B cell (primary cell): ENCODE measurements around the gene MMP14. TPM values are rescaled to one million over a fixed set of nuclear protein-coding genes. Genes with fewer than 3 reads are reported as not detected.
"Not testable (repeated sequence)": the region's sequence is repeated elsewhere in the genome, so short reads cannot be mapped to it uniquely, and the experiment has no call there.

Source experiments
- ATAC-seq: fragments of 200-7000 bp; cut with Tn5 transposase; one replicate; pipeline ENCODE4 v1.10.0; 2021; ENCODE audit warnings: low read depth, mild to moderate bottlenecking, moderate number of reproducible peaks, moderate library complexity
- CTCF ChIA-PET: fragments of 350-600 bp; sonication (Branson Sonifier 250); formaldehyde crosslinking; loops from one replicate; lab custom pipeline; 2021; ENCODE audit warnings: antibody characterized with exemption, inconsistent platforms; lab: Charles Lee
- POLR2A ChIA-PET: fragments of 350-600 bp; sonication (Branson Sonifier 250); formaldehyde crosslinking; loops from one replicate; lab custom pipeline; 2021; ENCODE audit warnings: antibody characterized with exemption; lab: Charles Lee
- DNase-seq: peaks from one replicate; pipeline ENCODE4 v3.0.0; 2013
- H2AFZ ChIP-seq: 2 replicates; pipeline ENCODE4 v1.6.1; 2012; ENCODE audit warnings: mild to moderate bottlenecking, low read depth, low read length; ENCODE audit not compliant: insufficient read depth, poor library complexity, severe bottlenecking
- H3K27ac ChIP-seq, 2 donors: 1 replicate in 1 of 2; 2 replicates in 1 of 2; pipeline ENCODE4 v1.5.1; 2012 to 2013; ENCODE audit warnings: low read length in 2 of 2, mild to moderate bottlenecking in 2 of 2, moderate library complexity in 1 of 2
- H3K27me3 ChIP-seq, 4 experiments: fragments of 200-600 bp in 1 of 4; sonication (generic) in 1 of 4; replicated peaks in 1 of 4; 1 replicate in 2 of 4; 2 replicates in 2 of 4; pipeline versions ENCODE4 v1.6.1 to v1.7.0; 2013 to 2016; ENCODE audit warnings: low read length in 3 of 4, mild to moderate bottlenecking in 2 of 4, mixed read lengths in 1 of 4, moderate library complexity in 1 of 4; ENCODE audit not compliant: insufficient read depth in 4 of 4, control insufficient read depth in 3 of 4; ENCODE audit errors: control extremely low read depth in 1 of 4
- H3K36me3 ChIP-seq, 2 experiments: replicated peaks in 1 of 2; 1 replicate in 1 of 2; 2 replicates in 1 of 2; pipeline versions ENCODE4 v1.6.1 to v1.7.1; 2013; ENCODE audit warnings: low read length in 1 of 2; ENCODE audit not compliant: insufficient read depth in 2 of 2, control insufficient read depth in 1 of 2; ENCODE audit errors: control extremely low read depth in 1 of 2, extremely low read depth in 1 of 2
- H3K4me1 ChIP-seq, 2 donors: fragments of 200-600 bp in 1 of 2; sonication (generic) in 1 of 2; 1 replicate in 1 of 2; 2 replicates in 1 of 2; pipeline versions ENCODE4 v1.5.1 to v1.6.1; 2013 to 2017; ENCODE audit warnings: low read length in 2 of 2; ENCODE audit not compliant: control insufficient read depth in 2 of 2, insufficient read depth in 2 of 2
- H3K4me2 ChIP-seq: replicated peaks from 2 replicates; pipeline ENCODE3; 2012; ENCODE audit warnings: mild to moderate bottlenecking, low read depth, low read length; ENCODE audit not compliant: poor library complexity, severe bottlenecking
- H3K4me3 ChIP-seq, 5 experiments: fragments of 200-600 bp in 1 of 5; sonication (generic) in 1 of 5; 1 replicate in 3 of 5; 2 replicates in 2 of 5; pipeline versions ENCODE4 v1.5.1 to v1.7.0; 2011 to 2016; ENCODE audit warnings: low read length in 4 of 5, mild to moderate bottlenecking in 4 of 5, low read depth in 2 of 5, control low read depth in 1 of 5, moderate library complexity in 1 of 5; ENCODE audit not compliant: insufficient read depth in 1 of 5; ENCODE audit errors: control extremely low read depth in 1 of 5, extremely low read depth in 1 of 5
- H3K79me2 ChIP-seq: fragments of 200-600 bp; sonication (generic); one replicate; pipeline ENCODE4 v1.6.0; 2016; ENCODE audit warnings: low read length; ENCODE audit not compliant: control insufficient read depth, insufficient read depth
- H3K9ac ChIP-seq: fragments of 200-600 bp; sonication (generic); 2 replicates; pipeline ENCODE4 v1.6.1; 2017; ENCODE audit warnings: mild to moderate bottlenecking, low read length, moderate library complexity
- H3K9me3 ChIP-seq, 3 donors: one replicate each; pipeline versions ENCODE4 v1.6.1 to v1.7.1; 2013; ENCODE audit warnings: low read length in 2 of 3; ENCODE audit not compliant: control insufficient read depth in 2 of 3, insufficient read depth in 1 of 3; ENCODE audit errors: control extremely low read depth in 1 of 3
- H4K20me1 ChIP-seq: 2 replicates; pipeline ENCODE4 v1.6.0; 2012; ENCODE audit warnings: mild to moderate bottlenecking, low read length; ENCODE audit not compliant: insufficient read depth, control insufficient read depth, poor library complexity, severe bottlenecking
- H3K27ac Mint-ChIP-seq: one replicate; pipeline ENCODE4 v1.8.0; 2021; ENCODE audit warnings: mixed read lengths
- H3K27me3 Mint-ChIP-seq: one replicate; pipeline ENCODE4 v1.8.0; 2021; ENCODE audit warnings: mixed read lengths
- H3K4me1 Mint-ChIP-seq: one replicate; pipeline ENCODE4 v1.8.0; 2021; ENCODE audit warnings: mixed read lengths
- H3K4me3 Mint-ChIP-seq: one replicate; pipeline ENCODE4 v1.8.0; 2021; ENCODE audit warnings: mixed read lengths
- H3K9me3 Mint-ChIP-seq: one replicate; pipeline ENCODE4 v1.8.0; 2022; ENCODE audit warnings: mixed read lengths; ENCODE audit not compliant: insufficient read depth
- EZH2 ChIP-seq: IDR thresholded peaks from 2 replicates; pipeline ENCODE4 v1.6.1; 2012; ENCODE audit warnings: borderline replicate concordance, low read depth, mild to moderate bottlenecking, moderate library complexity, low read length; ENCODE audit not compliant: insufficient read depth, poor library complexity, severe bottlenecking
- WGBS: methylation state at CpG from one replicate; pipeline ENCODE4 v1.1.5; 2013; ENCODE audit warnings: missing lambda C conversion rate; ENCODE audit not compliant: insufficient coverage; 5-methylcytosine and 5-hydroxymethylcytosine counted together
- intact Hi-C: fragments of 100-400 bp; cut with micrococcal nuclease; formaldehyde crosslinking; loops from one replicate; pipeline ENCODE4 v1.10.0; 2022
- polyA plus RNA-seq: library from polyadenylated mRNA; depleted of rRNA; stranded (reverse); fragments of >200 nt; gene quantifications from 2 replicates; pipeline ENCODE4 v1.2.3, GENCODE V29; 2012
- total RNA-seq, 2 donors: library from RNA; stranded (reverse); fragments of 120-200 nt in 1 of 2; gene quantifications; 1 replicate in 1 of 2; 2 replicates in 1 of 2; pipeline versions ENCODE4 v1.2.3 to v1.2.4, GENCODE V29; 2013 to 2022
- TF ChIP-seq, protein P1 (sequence below): fragments of 200-600 bp; IDR thresholded peaks from one replicate; pipeline ENCODE4 v1.8.0; 2022; ENCODE audit warnings: antibody characterized with exemption, mild to moderate bottlenecking

The MMP14 gene
- total and polyA plus RNA-seq, 2 donors (not counting 1 experiment from before 2014, with no cell fraction given) = 1.0 to 3.5 TPM

DNA sequence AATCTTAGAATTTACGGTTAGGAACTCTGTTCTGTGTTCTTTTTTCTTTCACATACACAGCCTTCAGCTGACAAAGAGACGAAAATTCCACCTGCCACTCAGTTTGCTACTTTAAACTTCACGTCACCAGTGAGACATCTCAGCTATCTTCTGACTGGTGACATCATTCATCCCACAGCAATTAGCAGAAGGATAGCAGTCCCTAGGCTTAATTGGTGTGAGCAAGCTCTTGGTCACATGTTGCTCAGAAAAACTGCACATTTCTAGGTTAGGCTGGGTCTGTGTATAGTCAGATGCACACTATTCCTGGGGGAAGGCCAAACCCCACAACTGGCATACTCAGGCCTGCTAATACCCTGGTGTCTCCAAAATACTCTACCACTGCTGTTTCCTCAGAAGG is 45.1 kb upstream of the MMP14 start:
- H3K27me3 Mint-ChIP-seq = no peaks in the 10 kb centered on the region
- H2AFZ ChIP-seq = peak overlapping the region; percentile 9
- TF ChIP-seq, protein P1, sequence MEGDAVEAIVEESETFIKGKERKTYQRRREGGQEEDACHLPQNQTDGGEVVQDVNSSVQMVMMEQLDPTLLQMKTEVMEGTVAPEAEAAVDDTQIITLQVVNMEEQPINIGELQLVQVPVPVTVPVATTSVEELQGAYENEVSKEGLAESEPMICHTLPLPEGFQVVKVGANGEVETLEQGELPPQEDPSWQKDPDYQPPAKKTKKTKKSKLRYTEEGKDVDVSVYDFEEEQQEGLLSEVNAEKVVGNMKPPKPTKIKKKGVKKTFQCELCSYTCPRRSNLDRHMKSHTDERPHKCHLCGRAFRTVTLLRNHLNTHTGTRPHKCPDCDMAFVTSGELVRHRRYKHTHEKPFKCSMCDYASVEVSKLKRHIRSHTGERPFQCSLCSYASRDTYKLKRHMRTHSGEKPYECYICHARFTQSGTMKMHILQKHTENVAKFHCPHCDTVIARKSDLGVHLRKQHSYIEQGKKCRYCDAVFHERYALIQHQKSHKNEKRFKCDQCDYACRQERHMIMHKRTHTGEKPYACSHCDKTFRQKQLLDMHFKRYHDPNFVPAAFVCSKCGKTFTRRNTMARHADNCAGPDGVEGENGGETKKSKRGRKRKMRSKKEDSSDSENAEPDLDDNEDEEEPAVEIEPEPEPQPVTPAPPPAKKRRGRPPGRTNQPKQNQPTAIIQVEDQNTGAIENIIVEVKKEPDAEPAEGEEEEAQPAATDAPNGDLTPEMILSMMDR = no peak
- no peak for TF ChIP-seq EZH2
- CTCF ChIA-PET = interaction anchor here (2.0 to 3.6 kb wide), 6 partner anchors 15 to 221 kb away, joined by 6 to 29 read pairs (median 17); partner anchors contain the start of gene OXA1L
- no peaks in the 10 kb centered on the region for H3K9me3 Mint-ChIP-seq
- no peaks in the 10 kb centered on the region for H4K20me1 ChIP-seq
- DNase-seq (peak; percentile 31), ATAC-seq (no peak)
- H3K27me3 ChIP-seq = no peaks in the 10 kb centered on the region
- H3K27ac ChIP-seq = peak overlapping the region; percentile 75 to 84
- H3K4me3 Mint-ChIP-seq = peak overlapping the region; percentile 43
- H3K36me3 ChIP-seq = no peaks in the 10 kb centered on the region
- H3K4me1 Mint-ChIP-seq = peaks cover 59% of the 10 kb centered on the region
- peaks cover 0 to 8% (median 0%) of the 10 kb centered on the region in 3 donors for H3K9me3 ChIP-seq
- H3K79me2 ChIP-seq = no peaks in the 10 kb centered on the region
- H3K4me3 ChIP-seq = no peak overlapping the region
- H3K27ac Mint-ChIP-seq = peak overlapping the region; percentile 78
- WGBS = 91% methylated on average over 1 of the region's 3 CpGs
- intact Hi-C loops = loop anchor here (2.0 kb wide), 3 partner anchors 14 to 234 kb away; partner anchors contain the start of gene OXA1L
- H3K9ac ChIP-seq = no peak overlapping the region
- peaks cover 43 to 51% of the 10 kb centered on the region in 2 donors for H3K4me1 ChIP-seq
- POLR2A ChIA-PET = interaction anchor here (0.6 to 2.6 kb wide), 6 partner anchors 9 to 235 kb away, joined by 3 to 20 read pairs (median 4); no protein-coding TSS in a partner anchor
- no peak overlapping the region for H3K4me2 ChIP-seq

DNA sequence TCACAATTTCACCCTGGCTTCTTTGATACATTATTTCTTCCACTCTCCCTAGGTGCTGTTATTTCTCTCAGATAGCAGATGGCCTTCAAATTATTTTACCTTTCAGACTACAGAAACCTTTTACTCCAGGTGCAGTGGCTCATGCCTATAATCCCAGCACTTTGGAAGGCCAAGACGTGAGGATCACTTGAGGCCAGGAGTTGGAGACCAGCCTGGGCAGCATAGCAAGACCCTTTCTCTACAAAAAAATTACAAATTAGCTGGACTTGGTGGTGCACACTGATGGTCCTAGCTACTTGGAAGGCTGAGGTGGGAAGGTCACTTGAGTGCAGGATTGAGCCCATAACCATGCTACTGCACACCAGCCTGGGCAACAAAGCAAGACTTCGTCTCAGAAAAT is 44.2 kb upstream of the MMP14 start:
- Mint-ChIP-seq H3K4me1 (peaks cover 66% of the 10 kb centered on the region), H3K27ac (peak overlapping the region; percentile 64), H3K9me3 (no peaks in the 10 kb centered on the region), H3K4me3 (no peak overlapping the region), H3K27me3 (no peaks in the 10 kb centered on the region)
- Histone ChIP-seq H3K9ac (no peak overlapping the region), H3K9me3 (peaks cover 0 to 8% (median 0%) of the 10 kb centered on the region in 3 donors), H3K79me2 (no peaks in the 10 kb centered on the region), H3K27ac (peak overlapping the region in 1 of 2 donors; percentile 24), H3K36me3 (peaks cover 0 to 5% of the 10 kb centered on the region in 2 experiments), H3K4me1 (peaks cover 43 to 50% of the 10 kb centered on the region in 2 donors), H3K27me3 (no peaks in the 10 kb centered on the region), H3K4me2 (no peak overlapping the region), H3K4me3 (no peak overlapping the region), H2AFZ (no peak overlapping the region), H4K20me1 (no peaks in the 10 kb centered on the region)
- CTCF ChIA-PET = interaction anchor here (3.2 to 3.6 kb wide), 2 partner anchors 14 to 31 kb away, joined by 20 to 29 read pairs; no protein-coding TSS in a partner anchor
- DNase-seq (no peak), ATAC-seq (no peak)
- 100% methylated on average over 2 of the region's 2 CpGs for WGBS
- POLR2A ChIA-PET = interaction anchor here (1.2 to 2.6 kb wide), 2 partner anchors 20 to 30 kb away, joined by 3 to 20 read pairs; no protein-coding TSS in a partner anchor
- TF ChIP-seq EZH2 = no peak
- TF ChIP-seq, protein P1 = no peak
- intact Hi-C loops = no loop called here

DNA sequence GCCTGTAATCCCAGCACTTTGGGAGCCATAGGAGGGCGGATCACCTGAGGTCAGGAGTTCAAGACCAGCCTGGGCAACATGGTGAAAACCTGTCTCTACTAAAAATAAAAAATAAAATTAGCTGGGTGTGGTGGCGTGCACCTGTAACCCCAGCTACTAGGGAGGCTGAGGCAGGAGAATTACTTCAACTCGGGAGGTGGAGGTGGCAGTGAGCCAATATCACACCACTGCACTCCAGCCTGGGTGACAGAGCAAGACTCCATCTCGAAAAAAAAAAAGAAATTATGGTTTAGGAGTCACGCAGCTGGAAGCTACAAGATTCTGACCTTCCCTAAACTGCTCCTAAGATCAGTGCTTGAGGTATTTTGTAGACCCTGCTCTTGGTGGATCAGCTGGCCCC is 42.8 kb upstream of the MMP14 start:
- H3K4me1 Mint-ChIP-seq = peaks cover 75% of the 10 kb centered on the region
- H3K4me3 ChIP-seq, H3K9me3 ChIP-seq, H3K27me3 ChIP-seq, H3K9ac ChIP-seq, intact Hi-C loops, H2AFZ ChIP-seq, DNase-seq, H3K27me3 Mint-ChIP-seq, ATAC-seq, H3K9me3 Mint-ChIP-seq, H4K20me1 ChIP-seq, H3K79me2 ChIP-seq, H3K36me3 ChIP-seq, H3K4me2 ChIP-seq: not testable (repeated sequence)
- CTCF ChIA-PET = interaction anchor here (0.9 to 5.7 kb wide), 6 partner anchors 10 to 60 kb away, joined by 3 to 29 read pairs (median 6); partner anchors contain the start of gene OXA1L
- Histone ChIP-seq H3K27ac (peak overlapping the region; percentile 71 to 91), H3K4me1 (peaks cover 43 to 51% of the 10 kb centered on the region in 2 donors)
- peak overlapping the region; percentile 60 for H3K4me3 Mint-ChIP-seq
- WGBS = no CpG with 5 or more reads among the region's 5 CpGs
- POLR2A ChIA-PET = interaction anchor here (0.6 to 1.9 kb wide), 2 partner anchors 11 to 138 kb away, joined by 3 to 9 read pairs; no protein-coding TSS in a partner anchor
- peak overlapping the region; percentile 92 for H3K27ac Mint-ChIP-seq
